K562 (cell line): ENCODE data around the gene PELI1. TPM values are rescaled to one million over a fixed set of nuclear protein-coding genes. Genes with fewer than 3 reads are reported as not detected.

ENCODE experiments used
- ATF1 ChIP-seq, 2 experiments: fragments of 450-650 bp in 1 of 2; IDR thresholded peaks; 2 replicates each; pipeline ENCODE4 v1.6.1; 2016; ENCODE audit warnings: missing compliant biosample characterization in 1 of 2, missing genetic modification characterization in 1 of 2
- BRD9 ChIP-seq: fragments of 450-650 bp; IDR thresholded peaks from 2 replicates; pipeline ENCODE4 v1.6.1; 2018; ENCODE audit warnings: low read depth; ENCODE audit not compliant: partially characterized antibody
- CBX8 ChIP-seq: fragments of 200-600 bp; sonication (generic); IDR thresholded peaks from 2 replicates; pipeline ENCODE4 v1.6.1; 2012; ENCODE audit warnings: borderline replicate concordance, mixed run types, low read depth, mild to moderate bottlenecking, moderate library complexity, mixed read lengths, low read length, control low read depth, inconsistent platforms; ENCODE audit not compliant: poor library complexity, severe bottlenecking; ENCODE audit errors: extremely low read depth
- DDX20 ChIP-seq: fragments of 450-650 bp; IDR thresholded peaks from 2 replicates; pipeline ENCODE4 v1.6.1; 2016; ENCODE audit warnings: missing genetic modification characterization, low read depth, mild to moderate bottlenecking, missing compliant biosample characterization, moderate library complexity
- FOXJ2 ChIP-seq: fragments of 200-800 bp; sonication (Bioruptor generic); IDR thresholded peaks from 2 replicates; pipeline ENCODE4 v1.6.1; 2016; ENCODE audit warnings: missing genetic modification characterization, missing compliant biosample characterization
- GTF2B ChIP-seq: IDR thresholded peaks from 2 replicates; pipeline ENCODE4 v1.6.1; 2011; ENCODE audit not compliant: insufficient read length; ENCODE audit errors: extremely low read depth
- JUND ChIP-seq, 2 experiments: IDR thresholded peaks; 2 replicates in 1 of 2; 3 replicates in 1 of 2; pipeline ENCODE4 v1.6.1; 2011; ENCODE audit warnings: borderline replicate concordance in 2 of 2, low read depth in 2 of 2, low read length in 2 of 2, improper control_type of control experiment in 1 of 2, missing biosample characterization in 1 of 2, missing genetic modification characterization in 1 of 2, missing genetic modification reagents in 1 of 2
- NCOA1 ChIP-seq: fragments of 450-650 bp; IDR thresholded peaks from 2 replicates; pipeline ENCODE4 v1.6.1; 2016; ENCODE audit warnings: low read depth
- NR2C1 ChIP-seq, 2 experiments: fragments of 450-650 bp; IDR thresholded peaks; 2 replicates each; pipeline ENCODE4 v1.6.1; 2017; ENCODE audit warnings: mild to moderate bottlenecking in 2 of 2, antibody characterized with exemption in 1 of 2, inconsistent platforms in 1 of 2, missing compliant biosample characterization in 1 of 2, missing genetic modification characterization in 1 of 2
- PCBP1 ChIP-seq: fragments of 200-400 bp; formaldehyde crosslinking; IDR thresholded peaks from 2 replicates; pipeline ENCODE4 v1.6.1; 2018; ENCODE audit warnings: mild to moderate bottlenecking, low read depth, low read length; ENCODE audit not compliant: poor library complexity, severe bottlenecking
- SAFB2 ChIP-seq: fragments of 200-400 bp; formaldehyde crosslinking; IDR thresholded peaks from 2 replicates; pipeline ENCODE4 v1.6.1; 2018; ENCODE audit warnings: borderline replicate concordance, low read length, low read depth, moderate library complexity; ENCODE audit not compliant: severe bottlenecking
- SMAD3 ChIP-seq: fragments of 450-650 bp; formaldehyde crosslinking; conservative IDR thresholded peaks from 2 replicates; pipeline ENCODE4 v1.4.0; 2020; ENCODE audit warnings: mild to moderate bottlenecking
- SRSF3 ChIP-seq: fragments of 200-400 bp; formaldehyde crosslinking; IDR thresholded peaks from 2 replicates; pipeline ENCODE4 v1.6.1; 2016; ENCODE audit warnings: mild to moderate bottlenecking, low read length, moderate library complexity; ENCODE audit not compliant: insufficient read depth
- TAF7 ChIP-seq: fragments of 450-650 bp; IDR thresholded peaks from 2 replicates; pipeline ENCODE4 v1.6.1; 2016; ENCODE audit warnings: missing genetic modification characterization, missing compliant biosample characterization
- ZBTB11 ChIP-seq, 3 experiments: fragments of 200-800 bp in 1 of 3; fragments of 250-450 bp in 1 of 3; fragments of 450-650 bp in 1 of 3; sonication (Bioruptor Pico) in 1 of 3; sonication (Bioruptor generic) in 1 of 3; formaldehyde crosslinking in 1 of 3; IDR thresholded peaks; 2 replicates each; pipeline versions ENCODE4 v1.6.1 to v1.8.0; 2016 to 2022; ENCODE audit warnings: mild to moderate bottlenecking in 2 of 3, missing genetic modification characterization in 2 of 3, missing compliant biosample characterization in 1 of 3, moderate library complexity in 1 of 3
- ZNF431 ChIP-seq: sonication (generic); formaldehyde crosslinking; IDR thresholded peaks from 2 replicates; pipeline ENCODE4 v1.8.0; 2022; ENCODE audit warnings: mild to moderate bottlenecking, missing genetic modification reagents
- ZNF584 ChIP-seq: fragments of 200-800 bp; sonication (Bioruptor generic); IDR thresholded peaks from 2 replicates; pipeline ENCODE4 v1.6.1; 2016; ENCODE audit warnings: low read depth, mild to moderate bottlenecking, missing genetic modification characterization, missing compliant biosample characterization
- polyA plus RNA-seq, 8 experiments: library from polyadenylated mRNA; depleted of rRNA in 4 of 8; stranded (reverse) in 5 of 8; unstranded in 3 of 8; fragments of >200 nt; fragmentation: Nextera tagmentation in 2 of 8; fragmentation: Illumina TruSeq in 1 of 8; extraction: Ambion mirVana in 2 of 8; extraction: Trizol in 1 of 8; gene quantifications; 2 replicates each; pipeline versions ENCODE4 v1.2.1 to v1.2.3, GENCODE V29; 2011 to 2014; ENCODE audit warnings: inconsistent platforms in 1 of 8, missing spikeins in 1 of 8
- total RNA-seq, 7 experiments: library from RNA; depleted of rRNA in 6 of 7; stranded (reverse); fragments of >200 nt in 6 of 7; fragmentation: Illumina TruSeq in 2 of 7; extraction: Trizol in 2 of 7; gene quantifications; 2 replicates each; pipeline versions ENCODE4 v1.2.1 to v1.2.3, GENCODE V29; 2011 to 2021; ENCODE audit warnings: low replicate concordance in 1 of 7
- TF ChIP-seq, protein P1 (sequence below), 2 experiments: fragments of 450-650 bp; IDR thresholded peaks; 2 replicates each; pipeline ENCODE4 v1.6.1; 2016

PELI1 gene
- total and polyA plus RNA-seq, 9 of the 15 experiments (the other 6 are each of a cell fraction or from before 2014, with no cell fraction given): 3.3 to 19.2 (median 12.5) TPM

DNA sequence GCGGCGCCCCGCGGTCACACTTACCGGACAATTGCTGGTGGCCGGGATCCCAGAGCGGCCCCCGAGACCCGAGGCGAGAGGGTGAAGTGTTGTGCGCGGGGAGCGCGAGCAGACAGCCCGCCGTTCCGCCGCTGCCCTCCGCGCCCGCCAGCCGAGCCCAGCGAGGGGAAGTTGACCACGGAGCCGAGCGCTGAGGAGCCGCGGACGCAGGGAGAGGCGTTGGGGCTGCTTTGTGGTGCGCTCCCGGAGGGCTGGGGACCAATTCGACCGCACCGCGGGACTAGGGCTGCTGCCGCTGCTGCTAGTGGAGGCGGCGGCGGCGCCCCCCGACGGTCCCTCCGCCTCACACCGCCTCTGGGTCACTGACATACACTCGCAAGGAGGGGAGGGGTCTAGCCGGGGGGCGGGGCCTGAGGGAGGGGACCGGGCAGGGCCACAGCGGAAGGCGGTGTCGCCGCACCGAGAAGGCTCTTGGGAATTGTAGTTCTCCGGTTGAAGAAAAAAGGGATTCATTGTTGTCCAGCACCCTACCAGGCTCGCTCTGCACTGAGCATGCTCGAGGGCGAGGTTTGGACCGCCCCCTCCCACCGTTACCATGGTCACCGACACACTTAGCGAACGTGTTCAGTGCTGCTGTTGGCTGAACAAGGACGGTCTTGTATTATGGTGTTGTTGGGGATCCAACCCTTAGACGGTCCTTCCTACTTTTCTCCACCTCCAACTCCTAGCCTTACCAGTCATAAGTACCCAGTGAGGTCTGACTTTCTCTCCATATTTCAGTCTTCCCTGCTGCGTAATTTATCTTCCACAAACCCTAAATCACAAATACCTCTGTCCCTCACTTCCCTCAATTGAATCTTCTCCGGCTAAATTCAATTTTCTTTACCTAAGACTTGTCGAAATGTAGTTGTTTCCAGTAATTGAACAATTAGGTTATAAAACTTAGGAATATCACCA is at the start of gene PELI1 (continued):
- peak; percentile 37; the same call in 1 of the 2 replicates for TF ChIP-seq JUND (IDR thresholded peaks at IDR 0.05; ENCODE audit: borderline replicate concordance, low read depth, low read length)
- TF ChIP-seq JUND (tag; IDR thresholded peaks at IDR 0.05; ENCODE audit: borderline replicate concordance, low read depth, low read length): no peak
- no peak for TF ChIP-seq ATF1 (CRISPR knock-in tag; IDR thresholded peaks at IDR 0.05)
- TF ChIP-seq ATF1 (tag; IDR thresholded peaks at IDR 0.05): peak; percentile 17; the same call in 1 of the 2 replicates
- TF ChIP-seq GTF2B: no peak
- no peak for TF ChIP-seq SAFB2
- no peak for TF ChIP-seq SMAD3 (CRISPR knock-in tag)
- no peak for TF ChIP-seq DDX20 (tag)
- peak in 1 of 3 experiments; percentile 55; a peak in 1 of 6 replicates for TF ChIP-seq ZBTB11 (CRISPR knock-in tag; IDR thresholded peaks at IDR 0.05)
- TF ChIP-seq FOXJ2 (tag): no peak
- TF ChIP-seq PCBP1: no peak
- TF ChIP-seq, protein P1, sequence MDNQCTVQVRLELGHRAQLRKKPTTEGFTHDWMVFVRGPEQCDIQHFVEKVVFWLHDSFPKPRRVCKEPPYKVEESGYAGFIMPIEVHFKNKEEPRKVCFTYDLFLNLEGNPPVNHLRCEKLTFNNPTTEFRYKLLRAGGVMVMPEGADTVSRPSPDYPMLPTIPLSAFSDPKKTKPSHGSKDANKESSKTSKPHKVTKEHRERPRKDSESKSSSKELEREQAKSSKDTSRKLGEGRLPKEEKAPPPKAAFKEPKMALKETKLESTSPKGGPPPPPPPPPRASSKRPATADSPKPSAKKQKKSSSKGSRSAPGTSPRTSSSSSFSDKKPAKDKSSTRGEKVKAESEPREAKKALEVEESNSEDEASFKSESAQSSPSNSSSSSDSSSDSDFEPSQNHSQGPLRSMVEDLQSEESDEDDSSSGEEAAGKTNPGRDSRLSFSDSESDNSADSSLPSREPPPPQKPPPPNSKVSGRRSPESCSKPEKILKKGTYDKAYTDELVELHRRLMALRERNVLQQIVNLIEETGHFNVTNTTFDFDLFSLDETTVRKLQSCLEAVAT (IDR thresholded peaks at IDR 0.05): peak in 1 of 2 experiments; percentile 85; a peak in 2 of 4 replicates
- TF ChIP-seq NR2C1 (IDR thresholded peaks at IDR 0.05): no peak
- TF ChIP-seq NR2C1 (tag; IDR thresholded peaks at IDR 0.05): no peak
- TF ChIP-seq ZNF431 (CRISPR knock-in tag): peak; percentile 11; the same call in 1 of the 2 replicates
- no peak for TF ChIP-seq TAF7
- no peak for TF ChIP-seq BRD9
- TF ChIP-seq SRSF3: no peak
- TF ChIP-seq ZNF584 (CRISPR knock-in tag): no peak
- TF ChIP-seq NCOA1: no peak
- TF ChIP-seq CBX8: no peak
